Thoracic aorta (tissue), 2 donors: ENCODE measurements around the gene RHEX. TPM values are rescaled to one million over a fixed set of nuclear protein-coding genes. Genes with fewer than 3 reads are reported as not detected.

Experiments used
- ATAC-seq: fragments of 150-250 bp; one replicate; pipeline ENCODE4 v1.8.0; 2017; ENCODE audit warnings: low read depth; ENCODE audit not compliant: insufficient number of reproducible peaks, low FRiP score
- DNase-seq: peaks from one replicate; pipeline ENCODE4 v3.0.0-alpha.2; 2020; ENCODE audit warnings: low spot score
- H3K27ac ChIP-seq, 2 donors: fragments of 200-600 bp; sonication (generic); 1 replicate in 1 of 2; 2 replicates in 1 of 2; pipeline ENCODE4 v1.5.1; 2016; ENCODE audit warnings: mild to moderate bottlenecking in 2 of 2, moderate library complexity in 2 of 2
- H3K27me3 ChIP-seq: fragments of 200-600 bp; sonication (generic); replicated peaks from 2 replicates; pipeline ENCODE4 v1.6.0; 2016; ENCODE audit warnings: mild to moderate bottlenecking; ENCODE audit not compliant: insufficient read depth
- H3K36me3 ChIP-seq: fragments of 200-600 bp; sonication (generic); one replicate; pipeline ENCODE4 v1.5.1; 2016
- H3K4me1 ChIP-seq, 2 donors: fragments of 200-600 bp; sonication (generic); 1 replicate in 1 of 2; 2 replicates in 1 of 2; pipeline versions ENCODE4 v1.5.1 to v1.6.0; 2016; ENCODE audit warnings: low read depth in 2 of 2, mild to moderate bottlenecking in 1 of 2; ENCODE audit not compliant: control insufficient read depth in 1 of 2
- H3K4me3 ChIP-seq: fragments of 200-600 bp; sonication (generic); 2 replicates; pipeline ENCODE4 v1.5.1; 2016; ENCODE audit warnings: mild to moderate bottlenecking
- H3K9me3 ChIP-seq: fragments of 200-600 bp; sonication (generic); 2 replicates; pipeline ENCODE4 v1.5.1; 2016
- CTCF ChIP-seq: fragments of 200-600 bp; sonication (generic); IDR thresholded peaks from one replicate; pipeline ENCODE4 v1.5.1; 2019; ENCODE audit warnings: antibody characterized with exemption
- total RNA-seq, 2 donors: library from RNA; depleted of rRNA; stranded (reverse); fragments of >200 nt; gene quantifications; one replicate each; pipeline versions ENCODE4 v1.1.0 to v1.2.3, GENCODE V29; 2016

The RHEX gene
- total RNA-seq, 2 donors from 2014 or later = 6.1 to 36.7 TPM

- no peak for ATAC-seq
- Histone ChIP-seq H3K9me3 (no peaks in the 10 kb centered on the region), H3K27ac (no peak overlapping the region), H3K4me1 (no peaks in the 10 kb centered on the region), H3K36me3 (no peaks in the 10 kb centered on the region), H3K4me3 (no peak overlapping the region), H3K27me3 (no peaks in the 10 kb centered on the region)
- DNase-seq = no peak
- no peak for TF ChIP-seq CTCF
Observed at GRCh38 chr1:206039046-206039973, 13.7 kb upstream of the RHEX start.

GRCh38 chr1:206040328-206040727 lies 12.6 kb upstream of the RHEX start:
- H3K4me3 ChIP-seq = no peak overlapping the region

GRCh38 chr1:206041640-206042039 lies 11.3 kb upstream of the RHEX start:
- no peak for DNase-seq
- H3K27ac ChIP-seq = no peak overlapping the region
- no peaks in the 10 kb centered on the region for H3K9me3 ChIP-seq
- H3K4me3 ChIP-seq = no peak overlapping the region
- ATAC-seq = no peak
- H3K4me1 ChIP-seq = no peaks in the 10 kb centered on the region
- H3K27me3 ChIP-seq = no peaks in the 10 kb centered on the region
- H3K36me3 ChIP-seq = no peaks in the 10 kb centered on the region
- no peak for TF ChIP-seq CTCF

More at GRCh38 chr1:206040328-206040727, 12.6 kb upstream of the RHEX start:
- Histone ChIP-seq H3K36me3 (no peaks in the 10 kb centered on the region), H3K4me1 (no peaks in the 10 kb centered on the region), H3K9me3 (no peaks in the 10 kb centered on the region), H3K27me3 (no peaks in the 10 kb centered on the region), H3K27ac (no peak overlapping the region)
- ATAC-seq (no peak), DNase-seq (no peak)
- no peak for TF ChIP-seq CTCF

GRCh38 chr1:206047271-206047670 lies 5.7 kb upstream of the RHEX start:
- Histone ChIP-seq H3K27me3 (no peaks in the 10 kb centered on the region), H3K36me3 (no peaks in the 10 kb centered on the region), H3K9me3 (no peaks in the 10 kb centered on the region), H3K4me3 (no peak overlapping the region), H3K27ac (no peak overlapping the region), H3K4me1 (no peaks in the 10 kb centered on the region)
- no peak for TF ChIP-seq CTCF
- DNase-seq (no peak), ATAC-seq (no peak)

GRCh38 chr1:206048582-206048981 lies 4.4 kb upstream of the RHEX start:
- Histone ChIP-seq H3K9me3 (no peaks in the 10 kb centered on the region), H3K4me1 (no peaks in the 10 kb centered on the region)

More at GRCh38 chr1:206048582-206048981, 4.4 kb upstream of the RHEX start:
- no peaks in the 10 kb centered on the region for H3K36me3 ChIP-seq
- H3K27ac ChIP-seq = no peak overlapping the region
- TF ChIP-seq CTCF = no peak
- H3K27me3 ChIP-seq = no peaks in the 10 kb centered on the region
- no peak for DNase-seq
- no peak overlapping the region for H3K4me3 ChIP-seq
- ATAC-seq = no peak
